Stimulated activated naive B cell treated with anti-CD40 and anti-IgM and Interleukin-4, amounts not matched to agents 10 μg/mL and 1 μg/mL and 100 μg/mL, for 72 hours (primary cell): ENCODE results near the gene TAOK3.
"Not testable (repeated sequence)": the region's sequence is repeated elsewhere in the genome, so short reads cannot be mapped to it uniquely, and the experiment has no call there.

Experiments used
- ATAC-seq, 2 donors: fragments of 150-1000 bp; cut with Tn5 transposase; replicated peaks; 2 replicates each; pipeline ENCODE4 v1.10.0; 2021; ENCODE audit warnings: moderate library complexity in 1 of 2
- DNase-seq: peaks from one replicate; pipeline ENCODE4 v3.0.0; 2021
- H3K27ac Mint-ChIP-seq: one replicate; pipeline ENCODE4 v1.8.0; 2022; ENCODE audit warnings: mild to moderate bottlenecking, mixed read lengths
- H3K27me3 Mint-ChIP-seq, 2 donors: one replicate each; pipeline ENCODE4 v1.8.0; 2022; ENCODE audit warnings: mixed read lengths in 2 of 2
- H3K36me3 Mint-ChIP-seq, 2 donors: one replicate each; pipeline ENCODE4 v1.8.0; 2022; ENCODE audit warnings: mixed read lengths in 2 of 2, mild to moderate bottlenecking in 1 of 2
- H3K4me1 Mint-ChIP-seq, 2 donors: one replicate each; pipeline ENCODE4 v1.8.0; 2022; ENCODE audit warnings: mixed read lengths in 2 of 2, mild to moderate bottlenecking in 1 of 2
- H3K4me3 Mint-ChIP-seq, 2 donors: one replicate each; pipeline ENCODE4 v1.8.0; 2022; ENCODE audit warnings: mild to moderate bottlenecking in 2 of 2, mixed read lengths in 2 of 2, moderate library complexity in 1 of 2
- H3K9me3 Mint-ChIP-seq, 2 donors: one replicate each; pipeline ENCODE4 v1.8.0; 2022; ENCODE audit warnings: mixed read lengths in 2 of 2, mild to moderate bottlenecking in 1 of 2

The TAOK3 gene

DNA sequence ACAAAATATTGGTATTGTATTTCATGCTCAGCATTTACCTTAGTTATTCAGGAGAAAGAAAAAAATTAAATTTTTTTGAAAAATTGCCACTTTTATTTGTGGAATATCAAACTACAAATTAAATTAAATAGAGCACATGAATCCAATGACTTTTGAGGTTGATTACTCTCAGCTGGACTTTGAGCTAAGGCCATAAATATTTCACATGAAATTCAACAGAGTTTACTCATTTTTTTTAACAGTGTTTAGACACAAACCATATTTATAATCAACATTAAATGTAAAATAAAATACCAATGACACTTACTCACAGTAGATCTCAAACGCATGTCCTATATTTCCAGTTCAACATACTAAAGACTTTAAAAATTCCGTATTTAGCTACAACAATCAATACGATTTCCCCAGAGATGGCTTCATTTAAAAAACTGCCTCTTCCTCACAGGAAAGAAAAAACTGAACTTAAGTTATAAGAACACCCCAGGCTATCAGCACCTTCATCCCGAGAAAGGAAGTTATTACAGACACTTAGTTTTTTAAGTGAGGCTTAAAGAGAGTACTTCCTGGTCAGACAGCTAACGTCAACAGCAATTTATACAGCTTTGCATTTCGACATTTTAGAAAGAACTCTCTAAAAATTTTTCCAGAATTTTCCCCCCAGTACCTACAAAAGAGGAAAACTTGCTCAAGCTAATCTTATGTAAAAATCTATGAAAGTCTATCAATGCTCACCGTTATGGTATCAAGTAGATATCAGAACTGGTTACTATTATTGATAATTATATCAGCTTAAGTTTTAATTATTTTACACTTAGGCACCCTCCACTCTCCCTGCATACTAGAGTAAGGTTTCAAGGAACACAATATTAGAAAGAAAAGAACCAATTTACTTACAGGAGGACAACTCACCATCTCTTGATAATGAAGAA lies 13.8 kb downstream of the TAOK3 start:
- ATAC-seq, result peak in 1 of 2 donors; percentile 33
- H3K4me1 Mint-ChIP-seq, result peaks cover 22 to 45% of the 10 kb centered on the region in 2 donors
- H3K27ac Mint-ChIP-seq, result peak overlapping the region; percentile 91
- no peak for DNase-seq
- peak overlapping the region; percentile 90 to 92 for H3K4me3 Mint-ChIP-seq
- peaks cover 6% of the 10 kb centered on the region in 2 donors for H3K9me3 Mint-ChIP-seq
- peaks cover 7 to 21% of the 10 kb centered on the region in 2 donors for H3K36me3 Mint-ChIP-seq
- no peaks in the 10 kb centered on the region for H3K27me3 Mint-ChIP-seq

GRCh38 chr12:118358008-118358359 lies 14.7 kb downstream of the TAOK3 start:
- Mint-ChIP-seq H3K27me3 (no peaks in the 10 kb centered on the region), H3K9me3 (peaks cover 6 to 10% of the 10 kb centered on the region in 2 donors), H3K4me3 (peak overlapping the region; percentile 79 to 90), H3K4me1 (peaks cover 25 to 53% of the 10 kb centered on the region in 2 donors), H3K36me3 (peaks cover 13 to 23% of the 10 kb centered on the region in 2 donors), H3K27ac (peak overlapping the region; percentile 96)
- DNase-seq (no peak), ATAC-seq (no peak)

DNA sequence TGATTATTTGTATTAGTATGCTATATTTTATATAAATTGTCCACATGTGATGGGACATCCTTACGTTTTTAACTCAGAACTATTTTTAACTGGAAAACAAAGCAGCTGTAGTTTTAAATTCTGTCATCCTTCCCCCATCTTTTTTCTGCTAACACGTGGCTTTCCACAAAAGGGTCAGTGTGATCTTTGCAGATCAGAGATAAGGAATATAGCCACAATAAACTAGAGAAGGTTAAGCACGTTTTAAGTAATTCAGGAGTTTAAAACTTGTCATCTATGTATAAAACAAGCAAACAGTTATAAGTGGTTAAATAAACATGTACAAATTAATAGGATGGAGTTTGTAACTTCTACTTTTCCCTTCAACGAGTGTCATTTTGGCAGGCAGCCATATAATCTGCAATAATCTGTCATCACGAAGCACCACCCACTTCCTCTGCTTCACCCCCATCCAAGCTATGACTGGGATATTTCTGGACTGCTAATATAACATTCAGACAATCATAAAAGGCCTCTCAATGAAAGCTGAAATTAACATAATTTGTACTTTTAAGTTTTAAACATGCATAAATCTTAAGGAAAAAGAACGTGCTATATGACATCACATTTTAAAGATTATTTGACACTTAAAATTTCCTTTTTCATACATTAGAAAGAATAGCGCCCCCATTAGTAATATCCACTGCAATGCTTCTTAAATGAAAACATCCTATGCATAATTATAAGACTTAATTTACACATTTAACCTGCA lies 15.3 kb downstream of the TAOK3 start:
- peaks cover 15 to 24% of the 10 kb centered on the region in 2 donors for H3K36me3 Mint-ChIP-seq
- H3K9me3 Mint-ChIP-seq, result peaks cover 6 to 10% of the 10 kb centered on the region in 2 donors
- no peaks in the 10 kb centered on the region for H3K27me3 Mint-ChIP-seq
- H3K4me3 Mint-ChIP-seq, result peak overlapping the region; percentile 79 to 90
- peak; percentile 69 to 74 for ATAC-seq
- peaks cover 25 to 55% of the 10 kb centered on the region in 2 donors for H3K4me1 Mint-ChIP-seq
- H3K27ac Mint-ChIP-seq, result peak overlapping the region; percentile 96
- DNase-seq, result peak; percentile 41

GRCh38 chr12:118356809-118357256 lies 15.9 kb downstream of the TAOK3 start:
- peaks cover 25 to 55% of the 10 kb centered on the region in 2 donors for H3K4me1 Mint-ChIP-seq
- ATAC-seq, result peak; percentile 77 to 80
- H3K4me3 Mint-ChIP-seq, result peak overlapping the region; percentile 79 to 90
- DNase-seq, result no peak
- H3K9me3 Mint-ChIP-seq, result peaks cover 6 to 10% of the 10 kb centered on the region in 2 donors
- peaks cover 15 to 24% of the 10 kb centered on the region in 2 donors for H3K36me3 Mint-ChIP-seq
- peak overlapping the region; percentile 96 for H3K27ac Mint-ChIP-seq
- H3K27me3 Mint-ChIP-seq, result no peaks in the 10 kb centered on the region

- Mint-ChIP-seq H3K27ac (no peak overlapping the region), H3K9me3 (peaks cover 6 to 10% of the 10 kb centered on the region in 2 donors), H3K27me3 (no peaks in the 10 kb centered on the region), H3K36me3 (peaks cover 15 to 24% of the 10 kb centered on the region in 2 donors), H3K4me3 (peak overlapping the region; percentile 79 to 90), H3K4me1 (peaks cover 25 to 55% of the 10 kb centered on the region in 2 donors)
- DNase-seq (no peak), ATAC-seq (no peak)
Measured at GRCh38 chr12:118355843-118356242, 16.9 kb downstream of the TAOK3 start.

- DNase-seq (no peak), ATAC-seq (peak; percentile 42 to 56)
- H3K4me3 Mint-ChIP-seq, result no peak overlapping the region
- H3K27me3 Mint-ChIP-seq, result no peaks in the 10 kb centered on the region
- H3K36me3 Mint-ChIP-seq, result peaks cover 20 to 24% of the 10 kb centered on the region in 2 donors
- H3K9me3 Mint-ChIP-seq, result peaks cover 6 to 10% of the 10 kb centered on the region in 2 donors
- peak overlapping the region; percentile 77 for H3K27ac Mint-ChIP-seq
- H3K4me1 Mint-ChIP-seq, result peaks cover 25 to 52% of the 10 kb centered on the region in 2 donors
Measured at GRCh38 chr12:118354903-118355302, 17.8 kb downstream of the TAOK3 start.

GRCh38 chr12:118354503-118354902 lies 18.2 kb downstream of the TAOK3 start:
- peaks cover 20 to 24% of the 10 kb centered on the region in 2 donors for H3K36me3 Mint-ChIP-seq
- not testable (repeated sequence) for ATAC-seq, H3K27me3 Mint-ChIP-seq, H3K27ac Mint-ChIP-seq, H3K9me3 Mint-ChIP-seq, H3K4me3 Mint-ChIP-seq, DNase-seq
- H3K4me1 Mint-ChIP-seq, result peaks cover 22 to 48% of the 10 kb centered on the region in 2 donors

GRCh38 chr12:118353721-118354120 lies 19.0 kb downstream of the TAOK3 start:
- DNase-seq, result no peak
- H3K9me3 Mint-ChIP-seq, result peaks cover 6 to 10% of the 10 kb centered on the region in 2 donors
- H3K27ac Mint-ChIP-seq, result peak overlapping the region; percentile 59
- no peak for ATAC-seq
- peaks cover 20 to 24% of the 10 kb centered on the region in 2 donors for H3K36me3 Mint-ChIP-seq
- H3K4me3 Mint-ChIP-seq, result no peak overlapping the region
- H3K27me3 Mint-ChIP-seq, result no peaks in the 10 kb centered on the region
- peaks cover 22 to 46% of the 10 kb centered on the region in 2 donors for H3K4me1 Mint-ChIP-seq

DNA sequence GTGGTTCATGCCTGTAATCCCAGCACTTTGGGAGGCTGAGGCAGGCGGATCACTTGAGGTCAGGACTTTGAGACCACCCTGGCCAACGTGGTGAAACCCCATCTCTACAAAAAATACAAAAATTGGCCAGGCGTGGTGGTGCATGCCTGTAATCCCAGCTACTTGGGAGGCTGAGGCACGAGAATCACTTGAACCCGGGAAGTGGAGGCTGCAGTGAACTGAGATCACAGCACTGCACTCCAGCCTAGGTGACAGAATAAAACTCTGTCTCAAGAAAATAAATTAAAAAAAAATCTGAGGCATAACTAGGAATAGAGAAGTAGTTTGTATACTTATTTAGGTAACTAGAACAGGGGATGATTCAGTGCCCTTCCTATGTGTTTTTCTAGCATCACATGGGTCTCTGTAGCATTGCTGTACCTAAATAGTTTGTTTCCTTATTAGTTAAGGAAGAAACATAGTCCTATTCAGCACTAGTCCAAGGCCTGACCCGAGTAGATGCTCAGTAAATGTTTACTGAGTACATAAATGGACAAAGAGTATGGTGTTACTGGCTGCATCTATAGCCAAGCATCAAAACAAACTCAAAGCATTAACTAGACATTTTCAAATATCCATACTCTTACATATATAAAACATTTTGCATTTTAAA lies 21.7 kb downstream of the TAOK3 start:
- Mint-ChIP-seq H3K4me3 (no peak overlapping the region), H3K27ac (no peak overlapping the region), H3K9me3 (peaks cover 6 to 9% of the 10 kb centered on the region in 2 donors), H3K36me3 (peaks cover 21 to 26% of the 10 kb centered on the region in 2 donors), H3K27me3 (no peaks in the 10 kb centered on the region), H3K4me1 (peaks cover 29 to 42% of the 10 kb centered on the region in 2 donors)
- DNase-seq, result no peak
- no peak for ATAC-seq

DNA sequence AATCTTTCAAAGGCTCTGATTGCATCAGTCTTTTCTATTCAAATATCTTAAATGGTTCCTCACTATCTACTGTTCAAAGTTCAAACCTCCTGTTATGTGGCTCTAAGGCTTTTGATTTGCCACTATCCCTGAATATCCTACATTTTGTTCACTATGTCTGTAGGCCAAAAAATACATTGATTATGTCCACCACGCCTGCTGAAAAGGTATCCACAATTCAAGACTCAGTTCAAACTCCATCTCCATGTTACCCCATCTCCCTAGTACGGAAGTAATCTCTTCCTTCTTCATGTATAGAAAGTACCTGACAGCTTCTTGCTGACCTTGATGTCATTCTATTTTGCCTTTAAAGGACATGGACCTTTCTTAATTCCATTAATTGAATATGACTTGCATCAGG lies 24.8 kb downstream of the TAOK3 start:
- ATAC-seq, result no peak
- Mint-ChIP-seq H3K27me3 (no peaks in the 10 kb centered on the region), H3K9me3 (no peaks in the 10 kb centered on the region), H3K4me1 (peaks cover 20 to 30% of the 10 kb centered on the region in 2 donors), H3K27ac (peak overlapping the region; percentile 15), H3K36me3 (peaks cover 7% of the 10 kb centered on the region in 2 donors), H3K4me3 (no peak overlapping the region)
- no peak for DNase-seq

GRCh38 chr12:118346895-118347294 lies 25.8 kb downstream of the TAOK3 start:
- peak overlapping the region; percentile 41 to 44 for H3K4me3 Mint-ChIP-seq
- ATAC-seq (peak; percentile 95 to 96), DNase-seq (no peak)
- H3K27ac Mint-ChIP-seq, result no peak overlapping the region
- H3K9me3 Mint-ChIP-seq, result no peaks in the 10 kb centered on the region
- peaks cover 21 to 29% of the 10 kb centered on the region in 2 donors for H3K4me1 Mint-ChIP-seq
- H3K36me3 Mint-ChIP-seq, result peaks cover 8% of the 10 kb centered on the region in 2 donors
- no peaks in the 10 kb centered on the region for H3K27me3 Mint-ChIP-seq

- H3K27ac Mint-ChIP-seq, result peak overlapping the region; percentile 49
- H3K36me3 Mint-ChIP-seq, result peaks cover 7 to 9% of the 10 kb centered on the region in 2 donors
- peaks cover 21 to 29% of the 10 kb centered on the region in 2 donors for H3K4me1 Mint-ChIP-seq
- ATAC-seq (no peak), DNase-seq (no peak)
- no peaks in the 10 kb centered on the region for H3K9me3 Mint-ChIP-seq
- H3K4me3 Mint-ChIP-seq, result no peak overlapping the region
- H3K27me3 Mint-ChIP-seq, result no peaks in the 10 kb centered on the region
Measured at GRCh38 chr12:118345355-118345754, 27.4 kb downstream of the TAOK3 start.

DNA sequence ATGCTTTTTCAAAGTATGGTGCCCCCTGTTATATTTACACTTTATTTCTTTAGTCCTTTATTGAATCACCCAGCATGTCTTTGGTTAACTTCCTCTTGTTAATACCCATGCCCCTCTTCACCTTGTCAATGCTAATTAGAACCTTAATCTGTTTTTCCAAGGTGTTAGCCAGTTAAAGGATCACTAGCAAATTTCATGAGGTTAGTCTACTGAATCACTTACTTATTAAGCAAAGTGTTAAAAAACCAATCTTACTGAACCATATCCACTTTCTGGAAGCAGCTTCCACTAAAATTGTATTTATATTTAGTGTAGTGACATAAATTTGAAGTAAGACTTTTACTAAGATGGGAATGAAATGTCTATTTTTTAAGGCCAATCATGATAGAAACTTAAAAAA lies 27.9 kb downstream of the TAOK3 start:
- ATAC-seq, result no peak
- Mint-ChIP-seq H3K4me1 (peaks cover 21 to 29% of the 10 kb centered on the region in 2 donors), H3K9me3 (no peaks in the 10 kb centered on the region), H3K36me3 (peaks cover 4 to 9% of the 10 kb centered on the region in 2 donors), H3K27ac (no peak overlapping the region), H3K4me3 (no peak overlapping the region), H3K27me3 (no peaks in the 10 kb centered on the region)
- DNase-seq, result no peak

- DNase-seq (no peak), ATAC-seq (no peak)
- peak overlapping the region; percentile 56 for H3K27ac Mint-ChIP-seq
- peaks cover 16 to 27% of the 10 kb centered on the region in 2 donors for H3K4me1 Mint-ChIP-seq
- peaks cover 8 to 18% of the 10 kb centered on the region in 2 donors for H3K36me3 Mint-ChIP-seq
- peaks cover 0 to 2% of the 10 kb centered on the region in 2 donors for H3K9me3 Mint-ChIP-seq
- no peak overlapping the region for H3K4me3 Mint-ChIP-seq
- no peaks in the 10 kb centered on the region for H3K27me3 Mint-ChIP-seq
Measured at GRCh38 chr12:118342090-118342489, 30.6 kb downstream of the TAOK3 start.
